GM12891 (cell line): ENCODE results near the gene BMP5.

ENCODE experiments used
- PAX5 ChIP-seq: IDR thresholded peaks from 2 replicates; pipeline ENCODE4 v1.6.1; 2011; ENCODE audit warnings: low read length, moderate library complexity, mild to moderate bottlenecking; ENCODE audit not compliant: insufficient read depth, severe bottlenecking
- POLR2A ChIP-seq: IDR thresholded peaks from 2 replicates; pipeline ENCODE4 v1.6.1; 2011; ENCODE audit warnings: low read depth, low read length, control low read depth
- POLR2AphosphoS5 ChIP-seq: IDR thresholded peaks from 2 replicates; pipeline ENCODE4 v1.6.1; 2011; ENCODE audit warnings: low read depth, low read length, control low read depth
- POU2F2 ChIP-seq: IDR thresholded peaks from 2 replicates; pipeline ENCODE4 v1.6.1; 2011; ENCODE audit warnings: low read depth, mild to moderate bottlenecking, control low read depth, low read length, moderate library complexity
- SPI1 ChIP-seq: IDR thresholded peaks from 2 replicates; pipeline ENCODE4 v1.6.1; 2011; ENCODE audit warnings: low read depth, low read length, control low read depth
- TAF1 ChIP-seq: IDR thresholded peaks from 2 replicates; pipeline ENCODE4 v1.6.1; 2011; ENCODE audit warnings: low read depth, low read length, control low read depth

DNA sequence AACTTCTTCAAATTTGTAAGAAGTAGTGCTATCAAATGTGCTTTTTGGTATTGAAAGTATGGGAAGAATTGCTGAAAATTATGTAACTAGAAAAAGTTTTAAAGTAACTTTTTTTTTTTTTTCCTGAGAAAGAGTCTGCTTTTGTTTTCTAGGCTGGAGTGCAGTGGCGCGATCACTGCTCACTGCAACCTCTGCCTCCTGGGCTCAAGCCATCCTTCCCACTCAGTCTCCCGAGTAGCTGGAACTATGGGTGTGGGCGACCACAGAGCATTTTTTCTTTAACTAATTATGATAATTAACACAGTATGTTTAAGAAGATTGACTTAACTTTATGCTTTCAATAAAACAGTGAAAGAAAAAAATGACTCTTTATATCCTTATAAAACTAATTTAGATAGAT, 38.4 kb downstream of the BMP5 start:
- no peak for TF ChIP-seq PAX5
- TF ChIP-seq POLR2A = no peak
- no peak for TF ChIP-seq TAF1
- TF ChIP-seq POU2F2 = no peak
- no peak for TF ChIP-seq POLR2AphosphoS5
- TF ChIP-seq SPI1 = no peak
